Measurements from ENCODE around the gene FASTKD2.

FASTKD2 gene

DNA sequence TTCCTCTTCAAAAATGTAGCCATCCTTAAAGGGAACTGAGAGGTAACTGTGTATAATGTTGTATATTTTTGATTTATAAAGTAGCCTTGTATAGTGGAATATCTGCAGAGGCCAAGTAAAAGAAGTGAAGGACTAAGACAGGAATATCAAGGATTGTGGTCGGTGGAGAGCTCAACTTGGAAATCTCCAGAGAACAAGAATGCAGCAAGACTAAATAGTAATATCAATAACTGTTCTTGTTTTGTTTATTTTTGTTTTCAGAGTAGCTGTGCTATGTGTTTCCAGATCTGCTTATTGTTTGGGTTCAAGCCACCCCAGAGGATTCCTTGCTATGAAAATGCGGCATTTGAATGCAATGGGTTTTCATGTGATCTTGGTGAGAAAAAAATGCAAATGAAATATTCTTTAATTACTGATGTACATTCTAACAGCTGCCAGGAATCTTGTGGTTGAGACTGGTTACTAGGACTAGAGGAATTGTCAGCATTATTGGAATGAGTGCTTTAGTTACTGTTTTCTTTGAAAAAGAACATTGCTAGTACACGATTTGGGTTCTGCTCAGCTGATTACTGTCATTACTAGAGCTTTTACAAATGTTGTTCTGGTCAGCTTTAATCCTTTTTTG is 25.0 kb downstream of the FASTKD2 start:
- TF ChIP-seq, protein P1, sequence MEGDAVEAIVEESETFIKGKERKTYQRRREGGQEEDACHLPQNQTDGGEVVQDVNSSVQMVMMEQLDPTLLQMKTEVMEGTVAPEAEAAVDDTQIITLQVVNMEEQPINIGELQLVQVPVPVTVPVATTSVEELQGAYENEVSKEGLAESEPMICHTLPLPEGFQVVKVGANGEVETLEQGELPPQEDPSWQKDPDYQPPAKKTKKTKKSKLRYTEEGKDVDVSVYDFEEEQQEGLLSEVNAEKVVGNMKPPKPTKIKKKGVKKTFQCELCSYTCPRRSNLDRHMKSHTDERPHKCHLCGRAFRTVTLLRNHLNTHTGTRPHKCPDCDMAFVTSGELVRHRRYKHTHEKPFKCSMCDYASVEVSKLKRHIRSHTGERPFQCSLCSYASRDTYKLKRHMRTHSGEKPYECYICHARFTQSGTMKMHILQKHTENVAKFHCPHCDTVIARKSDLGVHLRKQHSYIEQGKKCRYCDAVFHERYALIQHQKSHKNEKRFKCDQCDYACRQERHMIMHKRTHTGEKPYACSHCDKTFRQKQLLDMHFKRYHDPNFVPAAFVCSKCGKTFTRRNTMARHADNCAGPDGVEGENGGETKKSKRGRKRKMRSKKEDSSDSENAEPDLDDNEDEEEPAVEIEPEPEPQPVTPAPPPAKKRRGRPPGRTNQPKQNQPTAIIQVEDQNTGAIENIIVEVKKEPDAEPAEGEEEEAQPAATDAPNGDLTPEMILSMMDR (IDR thresholded peaks at IDR 0.05; ENCODE audit: borderline replicate concordance, insufficient read depth, low read depth, low read length) = no peak
- no peak overlapping the region for H3K4me3 ChIP-seq (ENCODE audit: low read depth, low read length)

DNA sequence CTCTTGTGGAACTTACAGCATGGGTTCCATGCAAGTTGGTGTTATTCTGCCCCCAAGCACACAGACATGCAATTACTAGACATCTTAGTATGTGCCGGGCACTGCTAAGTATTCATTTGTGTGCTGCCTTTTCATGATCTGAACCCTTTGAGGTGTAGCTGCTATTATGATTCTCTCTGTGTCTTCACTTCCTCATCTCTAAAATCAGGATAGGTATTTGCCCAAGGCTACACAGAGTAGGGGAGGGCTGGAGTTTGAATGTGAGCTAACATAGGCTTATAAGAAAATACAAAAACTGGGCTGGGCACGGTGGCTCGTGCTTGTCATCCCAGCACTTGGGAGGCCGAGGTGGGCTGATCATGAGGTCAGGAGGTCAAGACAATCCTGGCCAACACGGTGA is 27.2 kb downstream of the FASTKD2 start:
- TF ChIP-seq, protein P1 (IDR thresholded peaks at IDR 0.05; ENCODE audit: borderline replicate concordance, insufficient read depth, low read depth, low read length) = no peak
- H3K4me3 ChIP-seq (ENCODE audit: low read depth, low read length) = no peak overlapping the region

DNA sequence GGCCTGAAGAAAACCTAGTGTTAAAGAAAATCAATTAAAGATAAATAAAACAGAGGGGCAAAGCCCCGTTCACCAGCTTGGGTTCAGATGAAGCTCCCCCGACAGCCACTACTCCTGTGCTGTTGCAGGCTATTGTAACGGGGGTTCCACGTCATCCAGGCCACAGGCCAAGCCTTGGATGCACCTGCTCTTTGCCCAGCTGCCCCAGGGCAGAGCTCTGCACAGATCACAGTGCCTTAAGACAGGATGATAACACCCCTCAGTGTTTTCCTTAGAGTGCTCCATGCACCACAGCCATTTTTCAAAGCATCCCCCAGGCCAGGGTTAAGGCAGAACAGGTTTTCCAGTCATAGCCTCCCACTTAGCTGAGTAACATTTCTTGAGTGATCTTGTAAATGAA is 32.0 kb downstream of the FASTKD2 start:
- no peak overlapping the region for H3K4me3 ChIP-seq (ENCODE audit: low read depth, low read length)
- TF ChIP-seq, protein P1 (IDR thresholded peaks at IDR 0.05; ENCODE audit: borderline replicate concordance, insufficient read depth, low read depth, low read length) = no peak

GRCh38 chr2:206798000-206798399 is 32.6 kb downstream of the FASTKD2 start:
- no peak overlapping the region for H3K4me3 ChIP-seq (ENCODE audit: low read depth, low read length)
- TF ChIP-seq, protein P1 (IDR thresholded peaks at IDR 0.05; ENCODE audit: borderline replicate concordance, insufficient read depth, low read depth, low read length) = no peak

DNA sequence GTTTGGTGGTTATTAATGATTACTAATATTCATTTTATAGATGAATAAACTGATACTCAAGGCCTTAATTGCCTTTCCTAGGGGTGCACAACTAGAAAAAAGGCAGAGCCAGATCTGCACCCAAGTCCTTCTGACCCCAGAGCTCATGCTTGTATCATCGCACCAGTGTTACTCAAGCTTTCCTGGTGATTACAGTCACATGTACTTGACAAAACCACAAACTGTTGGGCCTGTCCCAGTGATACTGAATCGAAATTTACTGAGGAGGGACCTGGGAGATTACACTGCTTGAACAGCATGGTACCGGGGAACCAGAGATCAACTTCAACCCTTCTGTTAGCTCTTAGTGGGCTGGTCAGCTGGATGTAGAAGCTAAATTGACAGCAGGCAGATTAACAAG is 33.7 kb downstream of the FASTKD2 start:
- TF ChIP-seq, protein P1 (IDR thresholded peaks at IDR 0.05; ENCODE audit: borderline replicate concordance, insufficient read depth, low read depth, low read length) = no peak
- no peak overlapping the region for H3K4me3 ChIP-seq (ENCODE audit: low read depth, low read length)

GRCh38 chr2:206800506-206801417 is 35.4 kb downstream of the FASTKD2 start:
- TF ChIP-seq, protein P1 (IDR thresholded peaks at IDR 0.05; ENCODE audit: borderline replicate concordance, insufficient read depth, low read depth, low read length) = peak; percentile 57; the same call in 1 of the 2 replicates
- no peak overlapping the region for H3K4me3 ChIP-seq (ENCODE audit: low read depth, low read length)
